PFSK-1 (cell line): ENCODE measurements around the gene CACNA2D2.

Experiments
- FOXP2 ChIP-seq: optimal IDR thresholded peaks from 2 replicates; pipeline ENCODE3; 2011; ENCODE audit warnings: borderline replicate concordance, control low read depth, inconsistent platforms; ENCODE audit not compliant: insufficient read depth; ENCODE audit errors: extremely low read length, extremely low read depth
- POLR2AphosphoS5 ChIP-seq: IDR thresholded peaks from 2 replicates; pipeline ENCODE4 v1.6.1; 2012; ENCODE audit warnings: low read depth, mild to moderate bottlenecking, control low read depth, low read length, moderate library complexity
- SIN3A ChIP-seq: IDR thresholded peaks from 2 replicates; pipeline ENCODE4 v1.6.1; 2012; ENCODE audit warnings: mild to moderate bottlenecking, low read length, moderate library complexity, borderline replicate concordance; ENCODE audit not compliant: insufficient read depth
- TAF1 ChIP-seq: IDR thresholded peaks from 2 replicates; pipeline ENCODE4 v1.6.1; 2012; ENCODE audit warnings: low read length, control low read depth, borderline replicate concordance; ENCODE audit not compliant: insufficient read depth
- TF ChIP-seq, protein P1 (sequence below), 2 experiments: IDR thresholded peaks; 2 replicates each; pipeline versions ENCODE4 v1.6.1 to v1.8.0; 2011 to 2012; ENCODE audit warnings: low read depth in 2 of 2, low read length in 2 of 2, control low read depth in 1 of 2, inconsistent platforms in 1 of 2, mild to moderate bottlenecking in 1 of 2, moderate library complexity in 1 of 2; ENCODE audit not compliant: insufficient read depth in 1 of 2

CACNA2D2 gene

DNA sequence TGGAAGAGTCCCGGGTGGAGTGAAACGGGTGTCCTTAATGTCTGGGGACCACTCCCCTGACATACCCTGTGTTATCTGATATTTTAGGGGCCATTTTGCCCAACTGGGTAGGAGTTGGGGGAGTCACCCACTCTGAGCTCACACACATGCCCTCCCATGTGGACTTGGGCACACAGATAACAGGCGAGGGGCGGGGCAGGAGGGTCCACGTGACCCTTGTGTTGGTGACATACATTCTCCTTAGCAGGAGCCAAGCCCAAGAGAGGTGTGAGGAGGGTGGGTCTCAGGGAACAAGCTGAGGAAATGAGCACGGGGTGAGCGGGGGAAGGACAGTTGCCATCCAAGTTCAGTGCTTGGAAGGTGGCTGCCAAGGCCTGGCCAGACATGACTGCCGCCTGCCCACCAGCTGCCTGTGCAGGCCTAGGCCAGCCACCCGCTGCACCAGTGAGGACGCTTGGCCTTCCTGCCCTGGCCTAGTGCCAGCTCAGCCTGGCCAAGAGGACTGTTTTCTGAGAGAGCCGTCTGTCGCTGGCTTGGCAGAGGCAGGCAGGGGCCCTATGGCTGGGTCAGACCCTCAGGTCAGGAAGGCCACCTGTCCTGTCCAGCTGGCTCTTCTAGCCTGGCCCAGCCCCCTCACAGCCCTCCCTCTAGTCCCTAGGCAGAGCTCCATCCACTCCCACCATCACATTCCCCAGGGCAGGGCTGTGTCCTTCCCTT is 112.8 kb downstream of the CACNA2D2 start:
- no peak for TF ChIP-seq TAF1
- no peak for TF ChIP-seq SIN3A
- no peak for TF ChIP-seq POLR2AphosphoS5
- TF ChIP-seq, protein P1, sequence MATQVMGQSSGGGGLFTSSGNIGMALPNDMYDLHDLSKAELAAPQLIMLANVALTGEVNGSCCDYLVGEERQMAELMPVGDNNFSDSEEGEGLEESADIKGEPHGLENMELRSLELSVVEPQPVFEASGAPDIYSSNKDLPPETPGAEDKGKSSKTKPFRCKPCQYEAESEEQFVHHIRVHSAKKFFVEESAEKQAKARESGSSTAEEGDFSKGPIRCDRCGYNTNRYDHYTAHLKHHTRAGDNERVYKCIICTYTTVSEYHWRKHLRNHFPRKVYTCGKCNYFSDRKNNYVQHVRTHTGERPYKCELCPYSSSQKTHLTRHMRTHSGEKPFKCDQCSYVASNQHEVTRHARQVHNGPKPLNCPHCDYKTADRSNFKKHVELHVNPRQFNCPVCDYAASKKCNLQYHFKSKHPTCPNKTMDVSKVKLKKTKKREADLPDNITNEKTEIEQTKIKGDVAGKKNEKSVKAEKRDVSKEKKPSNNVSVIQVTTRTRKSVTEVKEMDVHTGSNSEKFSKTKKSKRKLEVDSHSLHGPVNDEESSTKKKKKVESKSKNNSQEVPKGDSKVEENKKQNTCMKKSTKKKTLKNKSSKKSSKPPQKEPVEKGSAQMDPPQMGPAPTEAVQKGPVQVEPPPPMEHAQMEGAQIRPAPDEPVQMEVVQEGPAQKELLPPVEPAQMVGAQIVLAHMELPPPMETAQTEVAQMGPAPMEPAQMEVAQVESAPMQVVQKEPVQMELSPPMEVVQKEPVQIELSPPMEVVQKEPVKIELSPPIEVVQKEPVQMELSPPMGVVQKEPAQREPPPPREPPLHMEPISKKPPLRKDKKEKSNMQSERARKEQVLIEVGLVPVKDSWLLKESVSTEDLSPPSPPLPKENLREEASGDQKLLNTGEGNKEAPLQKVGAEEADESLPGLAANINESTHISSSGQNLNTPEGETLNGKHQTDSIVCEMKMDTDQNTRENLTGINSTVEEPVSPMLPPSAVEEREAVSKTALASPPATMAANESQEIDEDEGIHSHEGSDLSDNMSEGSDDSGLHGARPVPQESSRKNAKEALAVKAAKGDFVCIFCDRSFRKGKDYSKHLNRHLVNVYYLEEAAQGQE (IDR thresholded peaks at IDR 0.05; ENCODE audit: insufficient read depth in 1 of 2, low read depth in 2 of 2, low read length in 2 of 2), result no peak
- no peak for TF ChIP-seq FOXP2

DNA sequence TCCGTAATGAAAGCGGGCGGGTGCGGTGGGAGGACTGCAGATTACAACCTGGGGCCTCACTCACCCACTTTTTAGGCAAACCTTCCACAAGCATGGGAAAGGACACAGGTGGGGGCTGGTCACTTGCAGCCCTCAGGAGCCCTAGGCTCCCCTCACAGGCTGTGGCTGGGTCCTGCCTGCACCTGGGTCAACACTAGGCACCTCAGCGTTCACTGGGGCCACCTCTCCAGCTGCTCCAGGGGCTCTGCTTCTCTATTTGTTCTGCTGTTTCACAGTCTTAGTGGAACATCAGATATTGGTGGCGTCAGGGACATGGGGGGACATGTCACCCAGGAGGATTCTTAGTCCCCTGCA is 114.0 kb downstream of the CACNA2D2 start:
- TF ChIP-seq SIN3A (no peak), TAF1 (no peak), FOXP2 (no peak), POLR2AphosphoS5 (no peak)
- TF ChIP-seq, protein P1 (IDR thresholded peaks at IDR 0.05; ENCODE audit: insufficient read depth in 1 of 2, low read depth in 2 of 2, low read length in 2 of 2), result no peak

DNA sequence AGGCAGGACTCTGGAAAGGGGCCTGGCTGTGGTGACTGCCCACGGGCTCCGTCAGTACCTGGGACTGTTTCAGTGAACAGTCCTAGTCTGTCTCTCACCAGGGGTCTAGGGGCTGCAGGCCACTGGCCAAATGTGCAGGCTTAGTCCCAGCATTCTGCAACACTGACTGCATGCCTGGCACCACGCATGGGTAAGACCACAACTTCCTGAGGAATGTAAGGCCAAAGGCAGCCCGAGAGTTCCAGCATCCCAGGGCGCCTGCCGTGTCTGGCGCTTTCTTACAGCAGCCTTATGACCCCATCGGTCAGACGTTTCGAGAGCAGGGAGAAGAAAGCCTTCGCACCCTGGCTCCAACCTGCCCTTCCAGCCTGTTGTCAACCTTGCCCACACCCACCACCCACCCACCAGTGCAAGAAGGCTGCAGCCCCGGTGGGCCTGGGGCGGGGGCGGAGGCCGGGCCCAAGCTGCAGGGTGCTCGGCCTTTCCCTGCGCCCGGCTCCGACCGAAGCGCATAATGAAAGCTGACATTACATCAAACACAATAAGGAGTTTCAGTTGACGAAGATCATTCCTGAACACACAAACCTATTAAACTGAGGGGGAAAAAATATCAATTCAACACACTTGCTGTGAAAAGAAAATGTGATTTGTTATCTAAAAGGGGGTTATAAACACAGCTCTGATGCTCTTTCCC is 114.6 kb downstream of the CACNA2D2 start:
- no peak for TF ChIP-seq POLR2AphosphoS5
- no peak for TF ChIP-seq FOXP2
- TF ChIP-seq, protein P1 (IDR thresholded peaks at IDR 0.05; ENCODE audit: insufficient read depth in 1 of 2, low read depth in 2 of 2, low read length in 2 of 2), result no peak
- no peak for TF ChIP-seq TAF1
- TF ChIP-seq SIN3A, result no peak

DNA sequence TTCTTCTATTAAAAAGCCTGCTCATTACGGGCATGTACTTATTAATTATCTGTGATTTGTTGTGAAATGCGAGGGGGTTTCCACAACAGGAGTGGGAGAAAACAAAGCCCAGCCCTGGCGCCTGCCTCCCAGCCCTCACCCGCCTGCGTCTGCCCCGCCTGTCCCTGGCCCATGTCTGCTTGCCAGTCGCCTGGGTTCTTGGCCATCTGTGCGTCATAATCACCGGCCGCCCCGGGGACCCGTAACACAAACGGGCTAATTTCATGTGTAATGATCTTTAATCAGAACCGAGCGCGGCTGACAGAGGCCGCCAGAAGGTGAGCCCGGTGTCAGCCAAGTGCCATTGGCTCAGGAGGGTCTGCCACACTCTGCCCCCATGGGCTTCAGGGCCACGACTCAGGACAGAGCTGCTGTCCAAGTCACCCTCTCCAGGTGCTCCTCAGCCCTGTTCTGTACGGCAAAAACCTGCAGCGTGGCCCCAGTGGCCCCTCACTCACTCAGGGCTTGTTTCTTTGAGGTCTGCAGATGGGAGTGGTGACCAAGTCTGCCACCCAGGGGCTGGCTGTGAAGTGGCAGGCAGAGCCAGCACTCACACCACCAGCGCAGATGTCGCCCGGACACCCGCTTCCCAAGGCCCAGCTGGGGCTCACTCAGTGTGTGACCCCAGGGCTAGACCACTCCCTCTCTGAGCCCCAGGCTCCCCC is 115.3 kb downstream of the CACNA2D2 start:
- no peak for TF ChIP-seq SIN3A
- no peak for TF ChIP-seq TAF1
- no peak for TF ChIP-seq FOXP2
- no peak for TF ChIP-seq POLR2AphosphoS5
- TF ChIP-seq, protein P1 (IDR thresholded peaks at IDR 0.05; ENCODE audit: insufficient read depth in 1 of 2, low read depth in 2 of 2, low read length in 2 of 2), result no peak
